ENCODE data around the gene SPOCK2. TPM values are rescaled to one million over a fixed set of nuclear protein-coding genes. Genes with fewer than 3 reads are reported as not detected.
"Not testable (repeated sequence)": the region's sequence is repeated elsewhere in the genome, so short reads cannot be mapped to it uniquely, and the experiment has no call there.

The SPOCK2 gene
- polyA plus RNA-seq, 6 donors from 2014 or later: 27.8 to 59.5 (median 46.3) TPM

GRCh38 chr10:72044417-72045041 lies 43.8 kb downstream of the SPOCK2 start:
- no peaks in the 10 kb centered on the region for H3K36me3 Mint-ChIP-seq
- DNase-seq (no peak), ATAC-seq (ENCODE audit: low read depth in 2 of 2) (no peak)
- H3K4me3 Mint-ChIP-seq: no peak overlapping the region
- H3K9me3 Mint-ChIP-seq: peaks cover 0 to 2% (median 0%) of the 10 kb centered on the region in 7 donors
- H3K27me3 Mint-ChIP-seq: no peaks in the 10 kb centered on the region
- peaks cover 4 to 9% (median 6%) of the 10 kb centered on the region in 3 donors for H3K4me1 Mint-ChIP-seq
- H3K27ac Mint-ChIP-seq: peak overlapping the region in 1 of 6 donors; percentile 24

GRCh38 chr10:72043016-72043834 lies 45.1 kb downstream of the SPOCK2 start:
- Mint-ChIP-seq H3K9me3 (no peaks in the 10 kb centered on the region), H3K27ac (peak overlapping the region in 1 of 6 donors; percentile 49), H3K36me3 (no peaks in the 10 kb centered on the region), H3K4me3 (no peak overlapping the region), H3K27me3 (no peaks in the 10 kb centered on the region), H3K4me1 (peaks cover 0 to under 1% (median under 1%) of the 10 kb centered on the region in 3 donors)
- DNase-seq (no peak), ATAC-seq (ENCODE audit: low read depth in 2 of 2) (no peak)

GRCh38 chr10:72041491-72041890 lies 46.9 kb downstream of the SPOCK2 start:
- Mint-ChIP-seq H3K4me3 (no peak overlapping the region), H3K4me1 (no peaks in the 10 kb centered on the region)

GRCh38 chr10:72039377-72039776 lies 49.0 kb downstream of the SPOCK2 start:
- H3K27ac Mint-ChIP-seq: peak overlapping the region in 1 of 6 donors; percentile 60
- no peak overlapping the region for H3K4me3 Mint-ChIP-seq
- ATAC-seq (ENCODE audit: low read depth in 2 of 2) (no peak), DNase-seq (no peak)
- H3K36me3 Mint-ChIP-seq: no peaks in the 10 kb centered on the region
- no peaks in the 10 kb centered on the region for H3K4me1 Mint-ChIP-seq
- peaks cover 0 to 5% (median 0%) of the 10 kb centered on the region in 3 donors for H3K27me3 Mint-ChIP-seq
- H3K9me3 Mint-ChIP-seq: no peaks in the 10 kb centered on the region

More at GRCh38 chr10:72041491-72041890, 46.9 kb downstream of the SPOCK2 start:
- no peak for DNase-seq
- no peak overlapping the region for H3K27ac Mint-ChIP-seq
- H3K36me3 Mint-ChIP-seq: no peaks in the 10 kb centered on the region
- H3K27me3 Mint-ChIP-seq: peaks cover 0 to 2% (median 0%) of the 10 kb centered on the region in 3 donors
- H3K9me3 Mint-ChIP-seq: no peaks in the 10 kb centered on the region
- no peak for ATAC-seq (ENCODE audit: low read depth in 2 of 2)

- Mint-ChIP-seq H3K27me3 (peaks cover 0 to 5% (median 0%) of the 10 kb centered on the region in 3 donors), H3K36me3 (no peaks in the 10 kb centered on the region), H3K9me3 (no peaks in the 10 kb centered on the region), H3K4me1 (no peaks in the 10 kb centered on the region), H3K4me3 (no peak overlapping the region), H3K27ac (no peak overlapping the region)
- no peak for DNase-seq
- ATAC-seq (ENCODE audit: low read depth in 2 of 2): no peak
These were observed 49.8 kb downstream of the SPOCK2 start for GRCh38 chr10:72038458-72039001.

GRCh38 chr10:72037811-72038210 lies 50.5 kb downstream of the SPOCK2 start:
- no peak for ATAC-seq (ENCODE audit: low read depth in 2 of 2)
- no peaks in the 10 kb centered on the region for H3K9me3 Mint-ChIP-seq

GRCh38 chr10:72037266-72037665 lies 51.1 kb downstream of the SPOCK2 start:
- Mint-ChIP-seq H3K4me3 (no peak overlapping the region), H3K27ac (peak overlapping the region in 1 of 6 donors; percentile 45)
- ATAC-seq (ENCODE audit: low read depth in 2 of 2): no peak

More at GRCh38 chr10:72037811-72038210, 50.5 kb downstream of the SPOCK2 start:
- Mint-ChIP-seq H3K4me3 (no peak overlapping the region), H3K4me1 (no peaks in the 10 kb centered on the region), H3K27ac (no peak overlapping the region), H3K27me3 (peaks cover 0 to 5% (median 3%) of the 10 kb centered on the region in 3 donors), H3K36me3 (no peaks in the 10 kb centered on the region)
- DNase-seq: no peak

GRCh38 chr10:72035252-72035887 lies 53.0 kb downstream of the SPOCK2 start:
- DNase-seq (no peak), ATAC-seq (ENCODE audit: low read depth in 2 of 2) (no peak)
- no peak overlapping the region for H3K27ac Mint-ChIP-seq
- H3K27me3 Mint-ChIP-seq: peaks cover 5 to 26% (median 20%) of the 10 kb centered on the region in 3 donors
- H3K36me3 Mint-ChIP-seq: no peaks in the 10 kb centered on the region
- H3K4me1 Mint-ChIP-seq: no peaks in the 10 kb centered on the region
- H3K9me3 Mint-ChIP-seq: no peaks in the 10 kb centered on the region
- H3K4me3 Mint-ChIP-seq: no peak overlapping the region

More at GRCh38 chr10:72037266-72037665, 51.1 kb downstream of the SPOCK2 start:
- Mint-ChIP-seq H3K36me3 (no peaks in the 10 kb centered on the region), H3K27me3 (peaks cover under 1 to 8% (median 5%) of the 10 kb centered on the region in 3 donors), H3K4me1 (no peaks in the 10 kb centered on the region), H3K9me3 (no peaks in the 10 kb centered on the region)
- no peak for DNase-seq

- ATAC-seq (ENCODE audit: low read depth in 2 of 2): no peak
- H3K4me1 Mint-ChIP-seq: no peaks in the 10 kb centered on the region
- DNase-seq: no peak
- H3K9me3 Mint-ChIP-seq: no peaks in the 10 kb centered on the region
- no peak overlapping the region for H3K27ac Mint-ChIP-seq
- no peak overlapping the region for H3K4me3 Mint-ChIP-seq
- peaks cover 5 to 28% (median 23%) of the 10 kb centered on the region in 3 donors for H3K27me3 Mint-ChIP-seq
- no peaks in the 10 kb centered on the region for H3K36me3 Mint-ChIP-seq
These were observed 53.6 kb downstream of the SPOCK2 start for GRCh38 chr10:72034761-72035160.

- Mint-ChIP-seq H3K27me3 (peaks cover 5 to 28% (median 23%) of the 10 kb centered on the region in 3 donors), H3K36me3 (no peaks in the 10 kb centered on the region), H3K4me1 (no peaks in the 10 kb centered on the region), H3K27ac (peak overlapping the region in 1 of 6 donors; percentile 68), H3K4me3 (no peak overlapping the region), H3K9me3 (no peaks in the 10 kb centered on the region)
- ATAC-seq (ENCODE audit: low read depth in 2 of 2): no peak
- no peak for DNase-seq
These were observed 54.3 kb downstream of the SPOCK2 start for GRCh38 chr10:72034040-72034499.

GRCh38 chr10:72032409-72033162 lies 55.8 kb downstream of the SPOCK2 start:
- not testable (repeated sequence) for H3K9me3 Mint-ChIP-seq; H3K4me1 Mint-ChIP-seq; H3K4me3 Mint-ChIP-seq; ATAC-seq (ENCODE audit: low read depth in 2 of 2); H3K27ac Mint-ChIP-seq; H3K36me3 Mint-ChIP-seq
- DNase-seq: peak; percentile 1
- H3K27me3 Mint-ChIP-seq: peaks cover 8 to 30% (median 28%) of the 10 kb centered on the region in 3 donors

GRCh38 chr10:72031706-72032105 lies 56.6 kb downstream of the SPOCK2 start:
- Mint-ChIP-seq H3K36me3 (no peaks in the 10 kb centered on the region), H3K4me1 (no peaks in the 10 kb centered on the region), H3K27ac (no peak overlapping the region), H3K4me3 (no peak overlapping the region), H3K9me3 (no peaks in the 10 kb centered on the region), H3K27me3 (peaks cover 8 to 30% (median 28%) of the 10 kb centered on the region in 3 donors)
- ATAC-seq (ENCODE audit: low read depth in 2 of 2) (no peak), DNase-seq (no peak)

Measured in naive B cell (primary cell).